ENCODE measurements around the gene SHISA6.

DNA sequence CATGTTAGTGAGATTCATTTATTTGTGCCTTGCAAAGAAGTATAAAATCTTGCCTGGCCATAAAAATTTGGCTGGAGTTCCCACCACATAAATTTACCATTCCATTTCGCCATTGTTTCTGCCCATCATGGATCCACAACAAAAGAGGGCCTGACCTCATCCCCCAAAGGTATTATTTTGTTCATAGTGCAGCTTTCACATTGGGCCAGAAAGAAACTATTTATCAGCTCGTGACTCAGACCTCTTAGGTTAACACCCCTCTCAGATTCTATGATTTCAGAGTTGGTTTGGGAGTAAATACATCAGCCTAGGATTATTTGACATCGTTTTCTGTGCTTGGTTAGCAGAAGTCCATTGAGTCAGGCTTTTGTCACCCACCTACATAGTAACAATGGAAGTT lies 108.1 kb downstream of the SHISA6 start:
- no peak for TF ChIP-seq EZH2 (IDR thresholded peaks at IDR 0.05; ENCODE audit: low read length, missing control alignments)
- TF ChIP-seq, protein P1, sequence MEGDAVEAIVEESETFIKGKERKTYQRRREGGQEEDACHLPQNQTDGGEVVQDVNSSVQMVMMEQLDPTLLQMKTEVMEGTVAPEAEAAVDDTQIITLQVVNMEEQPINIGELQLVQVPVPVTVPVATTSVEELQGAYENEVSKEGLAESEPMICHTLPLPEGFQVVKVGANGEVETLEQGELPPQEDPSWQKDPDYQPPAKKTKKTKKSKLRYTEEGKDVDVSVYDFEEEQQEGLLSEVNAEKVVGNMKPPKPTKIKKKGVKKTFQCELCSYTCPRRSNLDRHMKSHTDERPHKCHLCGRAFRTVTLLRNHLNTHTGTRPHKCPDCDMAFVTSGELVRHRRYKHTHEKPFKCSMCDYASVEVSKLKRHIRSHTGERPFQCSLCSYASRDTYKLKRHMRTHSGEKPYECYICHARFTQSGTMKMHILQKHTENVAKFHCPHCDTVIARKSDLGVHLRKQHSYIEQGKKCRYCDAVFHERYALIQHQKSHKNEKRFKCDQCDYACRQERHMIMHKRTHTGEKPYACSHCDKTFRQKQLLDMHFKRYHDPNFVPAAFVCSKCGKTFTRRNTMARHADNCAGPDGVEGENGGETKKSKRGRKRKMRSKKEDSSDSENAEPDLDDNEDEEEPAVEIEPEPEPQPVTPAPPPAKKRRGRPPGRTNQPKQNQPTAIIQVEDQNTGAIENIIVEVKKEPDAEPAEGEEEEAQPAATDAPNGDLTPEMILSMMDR (conservative IDR thresholded peaks at IDR 0.05 in 1 of 2, IDR thresholded peaks at IDR 0.05 in 1 of 2; ENCODE audit: low read depth in 1 of 2, low read length in 2 of 2): no peak

All from fibroblast of lung (primary cell).